ENCODE data around the gene GTF2B.
"Not testable (repeated sequence)": the region's sequence is repeated elsewhere in the genome, so short reads cannot be mapped to it uniquely, and the experiment has no call there.

Gene GTF2B

GRCh38 chr1:88891318-88891950 lies at the start of gene GTF2B:
Gene GTF2B (minus strand): TSS chr1:88891567. CDS start chr1:88891499, 68 bp downstream.
- peak; percentile 96 for DNase-seq

DNA sequence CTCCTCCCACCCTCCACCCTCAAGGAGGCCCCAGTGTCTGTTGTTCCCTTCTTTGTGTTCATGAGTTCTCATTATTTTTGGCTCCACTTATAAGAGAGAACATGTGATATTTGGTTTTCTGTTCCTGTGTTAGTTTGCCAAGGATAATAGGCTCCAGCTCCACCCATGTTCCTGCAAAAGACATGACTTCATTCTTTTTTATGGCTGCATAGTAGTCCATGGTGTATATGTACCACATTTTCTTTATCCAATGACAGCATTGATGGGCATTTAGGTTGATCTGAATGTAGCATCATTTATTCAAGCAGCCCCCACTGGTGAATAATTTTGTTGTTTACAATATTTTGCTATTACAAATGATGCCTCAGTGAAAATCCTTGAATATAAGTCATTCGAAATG lies 47.2 kb upstream of the GTF2B start:
- not testable (repeated sequence) for DNase-seq

GRCh38 chr1:88936760-88937342 lies 45.5 kb upstream of the GTF2B start:
- no peak for DNase-seq

DNA sequence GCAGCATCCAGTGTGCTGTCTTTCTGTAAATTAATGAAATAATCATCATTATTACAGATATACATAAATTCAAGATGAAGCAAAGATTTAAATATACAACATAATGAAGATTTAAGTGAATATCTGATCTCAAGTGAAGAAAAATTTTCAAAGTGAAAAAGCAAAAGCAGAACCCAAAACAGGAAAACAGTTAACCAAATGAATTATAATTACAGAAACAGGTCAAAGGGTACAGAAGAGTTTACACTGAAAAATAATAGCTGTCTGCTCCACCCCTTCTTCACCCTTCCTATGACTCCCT lies 44.8 kb upstream of the GTF2B start:
- no peak for DNase-seq

DNA sequence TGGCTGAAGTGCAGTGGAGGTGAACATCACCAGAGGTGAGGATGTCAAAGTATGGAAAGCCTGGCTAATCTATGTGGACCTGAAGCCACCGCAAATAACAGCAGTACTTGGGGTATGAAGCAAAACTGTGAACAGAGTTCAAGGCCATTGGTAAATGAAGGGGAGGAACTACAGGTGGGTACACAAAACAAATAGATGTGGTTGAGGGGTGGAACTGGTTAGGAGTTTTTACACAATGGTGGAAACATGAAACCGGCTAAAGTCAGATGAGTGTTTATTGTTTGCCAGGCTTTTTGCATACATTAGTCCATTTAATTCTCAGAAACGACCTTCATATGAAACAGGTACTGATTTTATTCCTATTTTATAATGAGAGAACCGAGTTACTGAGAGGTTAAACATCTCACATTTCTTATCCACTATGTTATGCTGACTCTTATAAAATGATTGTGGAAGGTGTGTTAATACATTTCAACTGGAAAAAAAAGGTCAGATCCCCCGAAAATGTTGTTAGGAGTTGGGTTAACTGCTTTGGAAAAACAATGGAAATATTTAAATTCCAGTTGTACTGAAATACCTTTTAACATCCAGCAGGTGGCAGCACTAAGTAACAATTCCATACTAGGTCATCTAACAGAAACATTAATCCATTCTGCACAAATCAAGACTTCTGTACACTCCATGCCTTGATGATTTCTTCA lies 44.3 kb upstream of the GTF2B start:
- DNase-seq, result peak; percentile 32

GRCh38 chr1:88930176-88930575 lies 38.8 kb upstream of the GTF2B start:
- not testable (repeated sequence) for DNase-seq

DNA sequence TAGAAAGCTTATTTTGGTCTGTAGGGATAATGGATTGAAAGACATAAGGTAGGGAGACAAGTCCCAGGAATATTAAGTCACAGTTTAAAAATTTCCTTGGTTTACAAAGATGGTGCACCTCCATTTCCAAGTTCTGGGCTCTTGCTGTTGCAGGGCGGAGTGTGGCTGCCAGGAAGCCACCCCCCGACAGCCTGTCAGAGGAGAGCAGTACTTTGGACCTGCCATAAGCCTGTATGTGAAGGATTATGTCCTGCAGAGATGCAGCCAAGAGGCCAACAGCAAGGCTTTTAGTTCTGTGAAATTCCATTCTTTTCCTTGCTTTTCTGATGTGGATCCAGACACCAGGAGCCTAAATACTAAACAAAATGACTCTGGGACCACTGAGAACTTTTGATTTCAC lies 31.9 kb upstream of the GTF2B start:
- DNase-seq, result no peak

DNA sequence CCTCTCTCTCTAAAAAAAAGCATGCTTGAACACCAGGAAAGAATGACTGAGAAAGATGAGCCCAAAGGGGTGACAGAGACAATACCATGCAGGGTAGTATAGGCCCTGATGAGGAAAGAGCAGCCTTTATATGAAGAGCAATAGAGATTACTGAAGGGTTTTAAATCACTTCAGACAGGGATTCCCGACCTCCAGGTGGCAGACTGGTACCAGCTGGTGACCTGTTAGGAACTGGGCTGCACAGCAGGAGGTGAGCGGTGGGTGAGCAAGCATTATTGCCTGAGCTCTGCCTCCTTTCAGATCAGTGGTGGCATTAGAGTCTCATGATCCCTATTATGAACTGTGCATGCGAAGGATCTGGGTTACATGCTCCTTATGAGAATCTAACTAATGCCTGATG lies 30.8 kb upstream of the GTF2B start:
- DNase-seq, result no peak

DNA sequence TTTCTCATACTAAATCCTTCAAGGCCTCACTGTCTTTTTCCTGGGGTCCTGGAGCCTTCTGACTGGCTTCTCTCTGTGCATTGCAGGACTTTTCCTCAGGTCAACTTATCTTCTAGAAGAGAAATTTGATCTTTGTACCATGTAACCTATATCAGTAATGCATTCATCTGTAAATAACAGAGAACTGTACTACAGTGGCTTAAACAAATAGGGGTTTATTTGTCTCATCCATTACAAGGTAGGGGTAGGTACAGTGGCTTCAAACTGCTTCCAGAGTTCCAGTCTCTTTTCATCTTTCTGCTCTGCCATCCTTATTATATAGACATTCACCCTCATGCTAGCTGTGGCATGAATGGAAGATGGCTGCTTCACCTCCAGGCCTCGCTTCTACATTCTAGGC lies 29.5 kb upstream of the GTF2B start:
- no peak for DNase-seq

- no peak for DNase-seq
Measured at GRCh38 chr1:88917321-88918025, 26.1 kb upstream of the GTF2B start.

DNA sequence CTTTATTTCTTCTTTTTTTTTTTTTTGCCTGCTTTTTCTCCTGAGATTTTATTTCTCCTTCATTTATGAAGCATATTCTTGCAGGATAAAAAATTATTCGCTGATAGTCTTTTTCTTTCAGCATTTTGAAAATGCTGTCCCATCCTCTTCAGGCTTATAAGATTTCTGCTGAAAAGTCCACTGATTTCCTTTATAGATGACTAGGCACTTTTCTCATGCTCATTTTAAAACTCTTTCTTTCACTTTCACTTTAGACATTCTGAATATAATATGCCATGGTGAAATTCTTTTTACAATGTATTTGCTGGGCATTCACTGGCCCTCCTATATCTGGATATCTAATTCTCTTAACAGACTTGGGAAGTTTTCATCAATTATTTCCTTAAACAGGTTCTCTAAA lies 25.5 kb upstream of the GTF2B start:
- no peak for DNase-seq

- DNase-seq, result not testable (repeated sequence)
Measured at GRCh38 chr1:88911800-88912199, 20.4 kb upstream of the GTF2B start.

DNA sequence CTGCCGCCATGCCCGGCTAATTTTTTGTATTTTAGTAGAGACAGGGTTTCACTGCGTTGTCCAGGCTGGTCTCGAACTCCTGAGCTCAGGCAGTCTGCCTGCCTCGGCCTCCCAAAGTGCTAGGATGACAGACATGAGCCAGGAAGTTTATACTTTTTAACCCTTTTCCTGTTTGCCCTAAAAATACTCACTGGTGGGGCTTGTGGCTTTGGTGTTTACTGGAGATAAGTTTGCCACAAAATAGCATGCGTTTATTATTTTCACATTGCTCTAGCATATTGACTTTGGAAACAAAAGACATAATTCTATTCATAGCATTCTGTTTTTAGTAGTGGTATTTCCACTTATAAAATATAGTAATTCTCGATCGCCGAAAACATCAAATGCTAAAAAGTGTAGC lies 19.8 kb upstream of the GTF2B start:
- DNase-seq, result no peak

- DNase-seq, result no peak
Measured at GRCh38 chr1:88910401-88910800, 19.0 kb upstream of the GTF2B start.

- DNase-seq, result no peak
Measured at GRCh38 chr1:88900883-88901282, 9.5 kb upstream of the GTF2B start.

- no peak for DNase-seq
Measured at GRCh38 chr1:88897070-88897730, 5.8 kb upstream of the GTF2B start.

GRCh38 chr1:88892357-88892877 lies 1.1 kb upstream of the GTF2B start:
- peak; percentile 53 for DNase-seq

- DNase-seq, result no peak
Measured at GRCh38 chr1:88891951-88892340, 579 bp upstream of the GTF2B start.

DNA sequence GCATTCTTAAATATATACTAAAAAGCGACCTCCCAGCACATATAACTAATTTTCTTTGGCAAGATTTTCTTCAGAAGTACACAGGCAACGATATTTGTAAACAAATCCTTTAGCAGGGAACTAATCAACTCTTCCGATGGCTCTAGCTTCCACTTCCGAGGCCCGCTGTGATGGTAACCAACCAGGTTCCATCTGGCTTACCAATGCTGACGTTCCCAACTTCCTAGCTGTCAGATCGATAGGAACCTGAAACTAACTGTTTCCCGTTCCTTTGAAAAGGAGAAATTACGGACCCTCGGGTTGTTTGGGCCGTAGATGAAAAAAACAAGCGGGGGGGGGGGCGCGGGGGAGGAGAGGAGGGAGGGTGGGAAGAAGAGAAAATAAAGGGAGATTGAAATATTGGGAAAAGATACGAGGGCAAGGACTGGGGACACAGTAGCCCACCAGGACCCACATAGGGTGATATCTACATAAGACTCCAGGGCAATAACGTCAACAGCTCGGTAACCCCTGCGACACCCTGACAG lies 513 bp downstream of the GTF2B start:
- no peak for DNase-seq

- DNase-seq, result no peak
Measured at GRCh38 chr1:88890131-88890530, 1.2 kb downstream of the GTF2B start.

- no peak for DNase-seq
Measured at GRCh38 chr1:88888750-88889149, 2.6 kb downstream of the GTF2B start.

DNA sequence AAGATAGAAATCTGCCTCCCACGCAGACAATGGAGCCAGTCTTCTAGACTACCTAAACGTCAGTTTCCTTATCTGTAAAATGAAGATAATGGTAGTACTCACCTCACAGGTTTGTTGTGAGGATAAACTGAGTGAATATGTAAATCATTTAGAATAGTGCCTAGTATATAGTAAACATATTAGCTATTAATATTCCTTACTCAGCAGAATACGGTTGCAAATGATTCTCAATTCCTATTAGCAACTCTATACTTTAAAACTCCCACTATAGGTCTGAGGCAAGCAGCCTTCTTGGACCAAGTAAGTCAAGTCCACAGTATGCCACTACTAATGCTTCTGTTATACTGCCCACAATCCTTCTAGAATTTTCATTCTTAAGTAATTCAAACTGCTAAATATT lies 5.4 kb downstream of the GTF2B start:
- no peak for DNase-seq

DNA sequence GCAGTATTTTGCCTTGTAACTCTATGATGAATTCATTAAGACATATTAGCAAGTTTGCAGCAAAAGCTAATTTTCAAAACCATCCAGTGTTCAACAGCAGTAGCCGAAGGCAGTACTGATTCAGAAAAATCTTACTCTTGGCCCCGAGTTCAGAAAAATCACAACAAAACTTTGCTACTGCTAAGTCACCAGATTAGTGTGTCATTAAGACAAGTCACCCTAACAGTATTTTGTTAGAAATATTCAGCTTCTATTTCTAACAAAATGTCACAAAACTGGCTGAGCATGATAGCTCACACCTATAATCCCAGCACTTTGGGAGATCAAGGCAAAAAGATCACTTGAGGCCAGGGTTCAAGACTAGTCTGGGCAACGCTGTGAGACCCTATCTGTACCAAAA lies 8.2 kb downstream of the GTF2B start:
- no peak for DNase-seq
